Brain microvascular endothelial cell (primary cell): ENCODE data around the gene DAD1.

ENCODE experiments used
- DNase-seq: peaks from one replicate; pipeline ENCODE4 v3.0.0-alpha.2; 2020
- H3K27ac ChIP-seq: fragments of 250-450 bp; sonication (Bioruptor Pico); 2 replicates; pipeline ENCODE4 v1.5.1; 2020; ENCODE audit warnings: mild to moderate bottlenecking, moderate library complexity
- H3K27me3 ChIP-seq: fragments of 250-450 bp; sonication (Bioruptor Pico); replicated peaks from 2 replicates; pipeline ENCODE4 v1.5.1; 2020; ENCODE audit warnings: mild to moderate bottlenecking
- H3K36me3 ChIP-seq: fragments of 250-450 bp; sonication (Bioruptor Pico); replicated peaks from 2 replicates; pipeline ENCODE4 v1.5.1; 2020; ENCODE audit warnings: mild to moderate bottlenecking
- H3K4me3 ChIP-seq: 2 replicates; pipeline ENCODE4 v1.5.1; 2011; ENCODE audit warnings: low read depth, mild to moderate bottlenecking, control low read depth, low read length, moderate library complexity
- CTCF ChIP-seq: IDR thresholded peaks from 2 replicates; pipeline ENCODE4 v1.5.1; 2011; ENCODE audit warnings: low read depth, mild to moderate bottlenecking, moderate library complexity, low read length, control low read depth, inconsistent platforms; ENCODE audit errors: missing control alignments
- in situ Hi-C: cut with HindIII; loops from 2 replicates; pipeline ENCODE4 v1.10.0; 2017; ENCODE audit warnings: low sequenced_read_pairs, low pct_ligation_motif_present

The DAD1 gene

GRCh38 chr14:22551605-22551997 is 37.4 kb downstream of the DAD1 start:
- no peaks in the 10 kb centered on the region for H3K36me3 ChIP-seq
- TF ChIP-seq CTCF: no peak
- H3K27ac ChIP-seq: no peak overlapping the region
- no peak for DNase-seq
- H3K4me3 ChIP-seq: no peak overlapping the region
- H3K27me3 ChIP-seq: no peaks in the 10 kb centered on the region
- in situ Hi-C loops: no loop called here

GRCh38 chr14:22549981-22550673 is 38.9 kb downstream of the DAD1 start:
- Histone ChIP-seq H3K36me3 (no peaks in the 10 kb centered on the region), H3K27ac (no peak overlapping the region), H3K4me3 (no peak overlapping the region), H3K27me3 (no peaks in the 10 kb centered on the region)
- peak; percentile 39 for DNase-seq
- TF ChIP-seq CTCF: no peak
- in situ Hi-C loops: no loop called here

- no peak for DNase-seq
- Histone ChIP-seq H3K27ac (no peak overlapping the region), H3K4me3 (no peak overlapping the region), H3K36me3 (no peaks in the 10 kb centered on the region), H3K27me3 (no peaks in the 10 kb centered on the region)
- in situ Hi-C loops: no loop called here
- no peak for TF ChIP-seq CTCF
Observed at GRCh38 chr14:22549324-22549962, 39.6 kb downstream of the DAD1 start.

- in situ Hi-C loops: no loop called here
- no peaks in the 10 kb centered on the region for H3K27me3 ChIP-seq
- H3K36me3 ChIP-seq: no peaks in the 10 kb centered on the region
- no peak overlapping the region for H3K4me3 ChIP-seq
- H3K27ac ChIP-seq: no peak overlapping the region
- TF ChIP-seq CTCF: no peak
- DNase-seq: no peak
Observed at GRCh38 chr14:22547948-22548750, 40.9 kb downstream of the DAD1 start.

GRCh38 chr14:22547313-22547947 is 41.6 kb downstream of the DAD1 start:
- in situ Hi-C loops: no loop called here
- DNase-seq: no peak
- Histone ChIP-seq H3K4me3 (no peak overlapping the region), H3K27me3 (no peaks in the 10 kb centered on the region), H3K36me3 (no peaks in the 10 kb centered on the region), H3K27ac (peak overlapping the region; percentile 5)
- no peak for TF ChIP-seq CTCF
